Astrocyte (in vitro differentiated cells and primary cell): ENCODE measurements around the gene MICALL2. TPM values are rescaled to one million over a fixed set of nuclear protein-coding genes. Genes with fewer than 3 reads are reported as not detected.

ENCODE experiments used
- DNase-seq: peaks from one replicate; pipeline ENCODE4 v3.0.0-alpha.2; 2010; ENCODE audit warnings: low read depth
- FAIRE-seq: peaks from 2 replicates; lab custom pipeline; 2011; peaks lifted over from hg19 to GRCh38; lab: Jason Lieb, UNC
- H2AFZ ChIP-seq: 2 replicates; pipeline ENCODE4 v1.6.0; 2012; ENCODE audit warnings: low read depth, low read length, inconsistent platforms
- H3K27ac ChIP-seq: 2 replicates; pipeline ENCODE4 v1.5.1; 2011; ENCODE audit warnings: low read depth, low read length, inconsistent platforms
- H3K27me3 ChIP-seq: 2 replicates; pipeline ENCODE4 v1.6.0; 2011; ENCODE audit warnings: low read length, inconsistent platforms; ENCODE audit not compliant: insufficient read depth
- H3K36me3 ChIP-seq: 2 replicates; pipeline ENCODE4 v1.5.1; 2011; ENCODE audit warnings: low read length, inconsistent platforms; ENCODE audit not compliant: insufficient read depth
- H3K4me1 ChIP-seq: 2 replicates; pipeline ENCODE4 v1.5.1; 2011; ENCODE audit warnings: low read length, inconsistent platforms; ENCODE audit not compliant: insufficient read depth
- H3K4me2 ChIP-seq: 2 replicates; pipeline ENCODE4 v1.6.0; 2012; ENCODE audit warnings: low read length, inconsistent platforms
- H3K4me3 ChIP-seq: 2 replicates; pipeline ENCODE4 v1.5.1; 2011; ENCODE audit warnings: low read depth, mild to moderate bottlenecking, low read length, inconsistent platforms; ENCODE audit not compliant: insufficient read depth
- H3K79me2 ChIP-seq: 2 replicates; pipeline ENCODE4 v1.6.0; 2012; ENCODE audit warnings: mild to moderate bottlenecking, low read length, inconsistent platforms; ENCODE audit not compliant: insufficient read depth
- H3K9ac ChIP-seq: 2 replicates; pipeline ENCODE4 v1.6.0; 2012; ENCODE audit warnings: mild to moderate bottlenecking, low read length, inconsistent platforms
- H3K9me3 ChIP-seq: 2 replicates; pipeline ENCODE4 v1.5.1; 2012; ENCODE audit warnings: low read depth, mild to moderate bottlenecking, low read length, inconsistent platforms; ENCODE audit not compliant: insufficient read depth
- H4K20me1 ChIP-seq: 2 replicates; pipeline ENCODE4 v1.6.0; 2012; ENCODE audit warnings: low read length, inconsistent platforms; ENCODE audit not compliant: insufficient read depth
- H3K27ac Mint-ChIP-seq: one replicate; pipeline ENCODE4 v1.8.0; 2021; ENCODE audit warnings: mild to moderate bottlenecking, mixed read lengths; ENCODE audit not compliant: unreplicated experiment
- H3K27me3 Mint-ChIP-seq: one replicate; pipeline ENCODE4 v1.8.0; 2021; ENCODE audit warnings: low read depth, mixed read lengths; ENCODE audit not compliant: unreplicated experiment
- H3K36me3 Mint-ChIP-seq: one replicate; pipeline ENCODE4 v1.8.0; 2021; ENCODE audit warnings: low read depth, mixed read lengths; ENCODE audit not compliant: unreplicated experiment
- H3K4me1 Mint-ChIP-seq: one replicate; pipeline ENCODE4 v1.8.0; 2021; ENCODE audit warnings: low read depth, mixed read lengths; ENCODE audit not compliant: unreplicated experiment
- H3K4me3 Mint-ChIP-seq: one replicate; pipeline ENCODE4 v1.8.0; 2021; ENCODE audit warnings: mild to moderate bottlenecking, moderate library complexity, mixed read lengths; ENCODE audit not compliant: unreplicated experiment
- H3K9me3 Mint-ChIP-seq: one replicate; pipeline ENCODE4 v1.8.0; 2021; ENCODE audit warnings: mild to moderate bottlenecking, mixed read lengths; ENCODE audit not compliant: unreplicated experiment
- EZH2 ChIP-seq: IDR thresholded peaks from 2 replicates; pipeline ENCODE4 v1.6.1; 2012; ENCODE audit warnings: mild to moderate bottlenecking, low read length, inconsistent platforms; ENCODE audit not compliant: insufficient read depth
- total RNA-seq: library from RNA; stranded (reverse); gene quantifications from 2 replicates; pipeline ENCODE4 v1.2.1, GENCODE V29; 2021
- TF ChIP-seq, protein P1 (sequence below): IDR thresholded peaks from 2 replicates; pipeline ENCODE4 v1.5.1; 2011; ENCODE audit warnings: low read depth, mild to moderate bottlenecking, inconsistent platforms, low read length, moderate library complexity; ENCODE audit not compliant: insufficient read depth

MICALL2 gene
- total RNA-seq, 1 donor from 2014 or later: 43.4 TPM

- no peak overlapping the region for H3K4me3 ChIP-seq
- H3K27me3 Mint-ChIP-seq: peaks cover 35% of the 10 kb centered on the region
- FAIRE-seq: no peak
Measured at GRCh38 chr7:1411414-1411813, 47.9 kb downstream of the MICALL2 start.

DNA sequence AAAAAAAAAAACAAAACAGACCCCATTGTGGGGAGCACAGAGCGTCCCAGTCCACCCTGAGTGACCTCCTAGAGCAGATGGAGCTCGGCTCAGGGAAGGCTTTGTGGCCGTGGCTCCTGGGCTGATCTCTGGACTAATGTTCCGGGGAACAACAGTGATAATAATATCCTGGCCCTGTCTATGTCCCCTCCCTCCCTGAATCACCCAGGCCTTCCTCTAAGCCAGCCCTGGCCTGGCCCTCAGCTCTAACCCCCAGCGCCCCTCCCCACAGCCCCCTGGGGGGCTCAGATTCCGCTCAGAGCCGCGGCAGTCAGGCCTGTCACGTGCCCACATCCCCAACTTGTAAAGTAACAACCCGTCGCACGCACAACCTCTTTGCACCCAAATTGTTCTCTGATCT is 48.3 kb downstream of the MICALL2 start:
- H3K4me1 Mint-ChIP-seq: no peaks in the 10 kb centered on the region
- no peak overlapping the region for H3K4me3 ChIP-seq
- H3K27ac Mint-ChIP-seq: no peak overlapping the region
- no peak overlapping the region for H2AFZ ChIP-seq
- no peak overlapping the region for H3K4me3 Mint-ChIP-seq
- no peaks in the 10 kb centered on the region for H3K9me3 Mint-ChIP-seq
- no peak overlapping the region for H3K9ac ChIP-seq
- H3K9me3 ChIP-seq: no peaks in the 10 kb centered on the region
- H3K4me2 ChIP-seq: no peak overlapping the region
- H3K36me3 ChIP-seq: no peaks in the 10 kb centered on the region
- H3K4me1 ChIP-seq: no peaks in the 10 kb centered on the region
- H3K27me3 ChIP-seq: peaks cover 15% of the 10 kb centered on the region
- no peaks in the 10 kb centered on the region for H3K36me3 Mint-ChIP-seq
- DNase-seq: no peak
- no peaks in the 10 kb centered on the region for H4K20me1 ChIP-seq
- TF ChIP-seq EZH2: no peak
- TF ChIP-seq, protein P1, sequence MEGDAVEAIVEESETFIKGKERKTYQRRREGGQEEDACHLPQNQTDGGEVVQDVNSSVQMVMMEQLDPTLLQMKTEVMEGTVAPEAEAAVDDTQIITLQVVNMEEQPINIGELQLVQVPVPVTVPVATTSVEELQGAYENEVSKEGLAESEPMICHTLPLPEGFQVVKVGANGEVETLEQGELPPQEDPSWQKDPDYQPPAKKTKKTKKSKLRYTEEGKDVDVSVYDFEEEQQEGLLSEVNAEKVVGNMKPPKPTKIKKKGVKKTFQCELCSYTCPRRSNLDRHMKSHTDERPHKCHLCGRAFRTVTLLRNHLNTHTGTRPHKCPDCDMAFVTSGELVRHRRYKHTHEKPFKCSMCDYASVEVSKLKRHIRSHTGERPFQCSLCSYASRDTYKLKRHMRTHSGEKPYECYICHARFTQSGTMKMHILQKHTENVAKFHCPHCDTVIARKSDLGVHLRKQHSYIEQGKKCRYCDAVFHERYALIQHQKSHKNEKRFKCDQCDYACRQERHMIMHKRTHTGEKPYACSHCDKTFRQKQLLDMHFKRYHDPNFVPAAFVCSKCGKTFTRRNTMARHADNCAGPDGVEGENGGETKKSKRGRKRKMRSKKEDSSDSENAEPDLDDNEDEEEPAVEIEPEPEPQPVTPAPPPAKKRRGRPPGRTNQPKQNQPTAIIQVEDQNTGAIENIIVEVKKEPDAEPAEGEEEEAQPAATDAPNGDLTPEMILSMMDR: no peak
- no peak overlapping the region for H3K27ac ChIP-seq
- H3K79me2 ChIP-seq: no peaks in the 10 kb centered on the region
- FAIRE-seq: no peak
- peaks cover 38% of the 10 kb centered on the region for H3K27me3 Mint-ChIP-seq

More at GRCh38 chr7:1411414-1411813, 47.9 kb downstream of the MICALL2 start:
- Histone ChIP-seq H3K4me2 (no peak overlapping the region), H2AFZ (no peak overlapping the region), H4K20me1 (no peaks in the 10 kb centered on the region), H3K9ac (no peak overlapping the region), H3K79me2 (no peaks in the 10 kb centered on the region), H3K9me3 (no peaks in the 10 kb centered on the region), H3K27ac (no peak overlapping the region), H3K36me3 (no peaks in the 10 kb centered on the region), H3K4me1 (no peaks in the 10 kb centered on the region), H3K27me3 (peaks cover 15% of the 10 kb centered on the region)
- H3K36me3 Mint-ChIP-seq: no peaks in the 10 kb centered on the region
- H3K27ac Mint-ChIP-seq: no peak overlapping the region
- TF ChIP-seq, protein P1: no peak
- TF ChIP-seq EZH2: no peak
- H3K9me3 Mint-ChIP-seq: no peaks in the 10 kb centered on the region
- no peak for DNase-seq
- H3K4me3 Mint-ChIP-seq: no peak overlapping the region
- no peaks in the 10 kb centered on the region for H3K4me1 Mint-ChIP-seq

DNA sequence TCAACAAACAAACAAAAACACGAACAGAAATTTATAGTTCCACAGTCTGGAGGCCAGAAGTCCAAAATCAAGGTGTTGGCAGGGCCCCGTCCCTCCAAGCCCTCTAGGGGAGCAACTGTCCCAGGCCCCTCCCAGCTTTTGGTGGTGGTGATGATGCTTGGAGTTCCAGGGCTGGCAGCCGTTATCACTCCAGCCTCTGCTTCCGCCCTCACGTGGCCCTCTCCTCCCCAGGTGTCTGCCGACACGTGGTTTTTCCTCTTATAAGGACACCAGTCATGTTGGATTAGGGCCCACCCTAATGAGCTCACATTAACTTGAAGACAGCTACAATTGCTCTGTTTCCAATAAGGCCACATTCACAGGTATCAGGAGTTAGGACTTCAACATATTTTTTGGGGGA is 49.7 kb downstream of the MICALL2 start:
- Histone ChIP-seq H3K27ac (no peak overlapping the region), H3K9me3 (no peaks in the 10 kb centered on the region), H3K4me3 (no peak overlapping the region), H3K9ac (no peak overlapping the region), H3K4me1 (no peaks in the 10 kb centered on the region), H4K20me1 (no peaks in the 10 kb centered on the region), H2AFZ (no peak overlapping the region), H3K4me2 (no peak overlapping the region), H3K79me2 (no peaks in the 10 kb centered on the region), H3K36me3 (no peaks in the 10 kb centered on the region), H3K27me3 (peaks cover 15% of the 10 kb centered on the region)
- FAIRE-seq (no peak), DNase-seq (no peak)
- H3K27ac Mint-ChIP-seq: no peak overlapping the region
- H3K4me3 Mint-ChIP-seq: no peak overlapping the region
- H3K4me1 Mint-ChIP-seq: no peaks in the 10 kb centered on the region
- H3K9me3 Mint-ChIP-seq: no peaks in the 10 kb centered on the region
- peaks cover 40% of the 10 kb centered on the region for H3K27me3 Mint-ChIP-seq
- TF ChIP-seq, protein P1: no peak
- no peak for TF ChIP-seq EZH2
- no peaks in the 10 kb centered on the region for H3K36me3 Mint-ChIP-seq
